Measurements from ENCODE around the gene PLEKHG3.

GRCh38 chr14:64700894-64701293 is 3.3 kb upstream of the PLEKHG3 start:
- TF ChIP-seq CTCF (IDR thresholded peaks at IDR 0.05; ENCODE audit: low read depth, low read length, missing input control), result no peak
- TF ChIP-seq HNF4A (conservative IDR thresholded peaks at IDR 0.05), result no peak
- TF ChIP-seq RAD21 (IDR thresholded peaks at IDR 0.05), result no peak
- no peak for TF ChIP-seq YY1 (IDR thresholded peaks at IDR 0.05)
- no peak for TF ChIP-seq JUND (IDR thresholded peaks at IDR 0.05)
- TF ChIP-seq SP1 (IDR thresholded peaks at IDR 0.05), result no peak
- no peak for TF ChIP-seq FOXA1 (IDR thresholded peaks at IDR 0.05)
- TF ChIP-seq REST (IDR thresholded peaks at IDR 0.05), result no peak
- no peak for TF ChIP-seq ATF3 (IDR thresholded peaks at IDR 0.05)
- no peak for TF ChIP-seq NR2F2 (IDR thresholded peaks at IDR 0.05)

Data from liver (tissue), 3 donors.